ENCODE measurements around the gene PEX14.

DNA sequence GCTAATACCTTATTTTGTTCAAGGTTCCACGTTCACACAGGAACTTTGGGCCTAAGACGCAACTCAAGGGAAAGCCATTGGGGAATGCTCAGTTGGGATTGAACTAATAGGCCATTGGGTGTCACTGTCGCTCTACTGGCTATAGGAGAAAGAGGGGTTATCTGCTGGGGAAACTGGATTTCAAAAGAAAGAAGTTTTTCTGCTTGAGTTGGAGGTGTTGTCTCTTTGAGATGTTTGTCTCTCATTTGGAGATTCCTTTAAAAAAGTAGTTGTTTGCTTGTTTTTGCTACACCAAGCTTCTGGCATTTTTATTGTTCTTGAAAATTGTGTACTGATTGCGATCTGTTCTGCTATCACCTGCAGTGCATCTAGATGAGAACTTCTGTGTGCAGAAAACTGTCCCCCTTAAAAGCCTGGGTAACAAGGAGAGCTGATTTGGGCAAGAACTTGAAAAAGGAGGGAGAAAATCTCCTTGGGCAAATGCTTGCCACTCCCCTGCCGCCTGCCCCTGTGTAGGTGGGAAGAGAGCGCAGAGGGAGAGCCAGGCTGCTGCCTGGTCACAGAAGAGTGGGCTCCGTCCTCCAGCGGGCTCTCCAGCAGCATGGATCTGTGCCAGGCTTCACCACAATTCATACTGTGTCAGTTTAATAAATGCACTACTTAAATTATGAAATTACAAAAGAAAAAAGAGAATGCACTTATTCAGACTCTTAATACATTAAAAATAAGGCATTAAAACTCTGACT lies 39.9 kb downstream of the PEX14 start:
- TF ChIP-seq POLR2A (IDR thresholded peaks at IDR 0.05), result no peak
- TF ChIP-seq, protein P1, sequence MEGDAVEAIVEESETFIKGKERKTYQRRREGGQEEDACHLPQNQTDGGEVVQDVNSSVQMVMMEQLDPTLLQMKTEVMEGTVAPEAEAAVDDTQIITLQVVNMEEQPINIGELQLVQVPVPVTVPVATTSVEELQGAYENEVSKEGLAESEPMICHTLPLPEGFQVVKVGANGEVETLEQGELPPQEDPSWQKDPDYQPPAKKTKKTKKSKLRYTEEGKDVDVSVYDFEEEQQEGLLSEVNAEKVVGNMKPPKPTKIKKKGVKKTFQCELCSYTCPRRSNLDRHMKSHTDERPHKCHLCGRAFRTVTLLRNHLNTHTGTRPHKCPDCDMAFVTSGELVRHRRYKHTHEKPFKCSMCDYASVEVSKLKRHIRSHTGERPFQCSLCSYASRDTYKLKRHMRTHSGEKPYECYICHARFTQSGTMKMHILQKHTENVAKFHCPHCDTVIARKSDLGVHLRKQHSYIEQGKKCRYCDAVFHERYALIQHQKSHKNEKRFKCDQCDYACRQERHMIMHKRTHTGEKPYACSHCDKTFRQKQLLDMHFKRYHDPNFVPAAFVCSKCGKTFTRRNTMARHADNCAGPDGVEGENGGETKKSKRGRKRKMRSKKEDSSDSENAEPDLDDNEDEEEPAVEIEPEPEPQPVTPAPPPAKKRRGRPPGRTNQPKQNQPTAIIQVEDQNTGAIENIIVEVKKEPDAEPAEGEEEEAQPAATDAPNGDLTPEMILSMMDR (IDR thresholded peaks at IDR 0.05), result peak; percentile 50 to 59 (median 56)

All from uterus (tissue), 2 donors.